ENCODE results near the gene MORC2.

DNA sequence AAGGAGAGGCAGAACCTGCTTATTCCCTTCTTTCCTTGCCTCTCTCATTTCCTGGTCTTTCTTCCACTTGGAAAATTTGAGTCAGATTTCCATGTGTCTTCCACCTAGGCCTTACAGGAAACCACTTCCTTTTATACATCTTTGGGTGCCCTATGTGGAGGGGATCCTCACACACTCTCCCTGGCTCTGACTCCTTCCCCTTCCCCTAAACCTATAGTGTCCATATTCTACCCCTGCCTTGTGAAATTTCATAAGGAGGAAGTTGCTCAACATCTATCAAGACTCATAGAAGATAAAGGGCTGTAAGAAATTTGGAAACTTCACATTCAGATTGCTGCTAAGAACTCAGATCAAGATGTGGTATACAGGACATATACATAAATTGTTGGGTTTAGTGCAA is 20.9 kb upstream of the MORC2 start:
- TF ChIP-seq, protein P1, sequence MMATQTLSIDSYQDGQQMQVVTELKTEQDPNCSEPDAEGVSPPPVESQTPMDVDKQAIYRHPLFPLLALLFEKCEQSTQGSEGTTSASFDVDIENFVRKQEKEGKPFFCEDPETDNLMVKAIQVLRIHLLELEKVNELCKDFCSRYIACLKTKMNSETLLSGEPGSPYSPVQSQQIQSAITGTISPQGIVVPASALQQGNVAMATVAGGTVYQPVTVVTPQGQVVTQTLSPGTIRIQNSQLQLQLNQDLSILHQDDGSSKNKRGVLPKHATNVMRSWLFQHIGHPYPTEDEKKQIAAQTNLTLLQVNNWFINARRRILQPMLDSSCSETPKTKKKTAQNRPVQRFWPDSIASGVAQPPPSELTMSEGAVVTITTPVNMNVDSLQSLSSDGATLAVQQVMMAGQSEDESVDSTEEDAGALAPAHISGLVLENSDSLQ (IDR thresholded peaks at IDR 0.05) = no peak
- TF ChIP-seq SMC3 (IDR thresholded peaks at IDR 0.05; ENCODE audit: borderline replicate concordance, low read length) (no peak), EP300 (IDR thresholded peaks at IDR 0.05; ENCODE audit: borderline replicate concordance in 1 of 2, control insufficient read depth in 1 of 2, low read depth in 2 of 2, low read length in 2 of 2) (no peak)
- TF ChIP-seq, protein P2, sequence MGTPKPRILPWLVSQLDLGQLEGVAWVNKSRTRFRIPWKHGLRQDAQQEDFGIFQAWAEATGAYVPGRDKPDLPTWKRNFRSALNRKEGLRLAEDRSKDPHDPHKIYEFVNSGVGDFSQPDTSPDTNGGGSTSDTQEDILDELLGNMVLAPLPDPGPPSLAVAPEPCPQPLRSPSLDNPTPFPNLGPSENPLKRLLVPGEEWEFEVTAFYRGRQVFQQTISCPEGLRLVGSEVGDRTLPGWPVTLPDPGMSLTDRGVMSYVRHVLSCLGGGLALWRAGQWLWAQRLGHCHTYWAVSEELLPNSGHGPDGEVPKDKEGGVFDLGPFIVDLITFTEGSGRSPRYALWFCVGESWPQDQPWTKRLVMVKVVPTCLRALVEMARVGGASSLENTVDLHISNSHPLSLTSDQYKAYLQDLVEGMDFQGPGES (IDR thresholded peaks at IDR 0.05) = no peak
- TF ChIP-seq, protein P3, sequence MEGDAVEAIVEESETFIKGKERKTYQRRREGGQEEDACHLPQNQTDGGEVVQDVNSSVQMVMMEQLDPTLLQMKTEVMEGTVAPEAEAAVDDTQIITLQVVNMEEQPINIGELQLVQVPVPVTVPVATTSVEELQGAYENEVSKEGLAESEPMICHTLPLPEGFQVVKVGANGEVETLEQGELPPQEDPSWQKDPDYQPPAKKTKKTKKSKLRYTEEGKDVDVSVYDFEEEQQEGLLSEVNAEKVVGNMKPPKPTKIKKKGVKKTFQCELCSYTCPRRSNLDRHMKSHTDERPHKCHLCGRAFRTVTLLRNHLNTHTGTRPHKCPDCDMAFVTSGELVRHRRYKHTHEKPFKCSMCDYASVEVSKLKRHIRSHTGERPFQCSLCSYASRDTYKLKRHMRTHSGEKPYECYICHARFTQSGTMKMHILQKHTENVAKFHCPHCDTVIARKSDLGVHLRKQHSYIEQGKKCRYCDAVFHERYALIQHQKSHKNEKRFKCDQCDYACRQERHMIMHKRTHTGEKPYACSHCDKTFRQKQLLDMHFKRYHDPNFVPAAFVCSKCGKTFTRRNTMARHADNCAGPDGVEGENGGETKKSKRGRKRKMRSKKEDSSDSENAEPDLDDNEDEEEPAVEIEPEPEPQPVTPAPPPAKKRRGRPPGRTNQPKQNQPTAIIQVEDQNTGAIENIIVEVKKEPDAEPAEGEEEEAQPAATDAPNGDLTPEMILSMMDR (IDR thresholded peaks at IDR 0.05 in 2 of 3, conservative IDR thresholded peaks at IDR 0.05 in 1 of 3; ENCODE audit: control insufficient read depth in 2 of 3, extremely low read depth in 1 of 3, insufficient read depth in 1 of 3, low read depth in 3 of 3, low read length in 3 of 3) = no peak

All from GM12878 (cell line).